NCI-H460 (cell line): ENCODE data around the gene TUBA1C. TPM values are rescaled to one million over a fixed set of nuclear protein-coding genes. Genes with fewer than 3 reads are reported as not detected.
"Not testable (repeated sequence)": the region's sequence is repeated elsewhere in the genome, so short reads cannot be mapped to it uniquely, and the experiment has no call there.

Source experiments
- DNase-seq: peaks from one replicate; pipeline ENCODE4 v3.0.0-alpha.2; 2016; ENCODE audit warnings: low read depth; ENCODE audit errors: extremely low read depth
- total RNA-seq: library from RNA; depleted of rRNA; stranded (reverse); fragments of >200 nt; shearing (Covaris generic); gene quantifications from 2 replicates; pipeline ENCODE4 v1.2.3, GENCODE V29; 2014

Gene TUBA1C
- total RNA-seq, 1 experiment from 2014 or later: 693 TPM

DNA sequence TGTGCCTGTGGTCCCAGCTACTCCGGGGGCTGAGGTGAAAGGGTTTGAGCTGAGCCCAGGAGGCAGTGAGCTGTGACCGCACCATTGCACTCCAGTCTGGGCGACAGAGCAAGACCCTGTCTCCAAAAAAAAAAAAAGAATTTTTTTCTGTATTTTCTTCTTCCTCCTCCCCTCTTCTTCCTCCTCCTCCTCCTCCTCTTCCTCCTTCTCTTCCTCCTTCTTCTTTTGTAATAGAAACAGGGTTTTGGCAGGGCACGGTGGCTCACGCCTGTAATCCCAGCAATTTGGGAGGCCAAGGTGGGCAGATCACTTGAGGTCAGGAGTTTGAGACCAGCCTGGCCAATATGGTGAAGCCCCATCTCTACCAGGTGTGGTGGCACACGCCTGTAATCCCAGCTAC lies 15.7 kb downstream of the TUBA1C start:
- not testable (repeated sequence) for DNase-seq

DNA sequence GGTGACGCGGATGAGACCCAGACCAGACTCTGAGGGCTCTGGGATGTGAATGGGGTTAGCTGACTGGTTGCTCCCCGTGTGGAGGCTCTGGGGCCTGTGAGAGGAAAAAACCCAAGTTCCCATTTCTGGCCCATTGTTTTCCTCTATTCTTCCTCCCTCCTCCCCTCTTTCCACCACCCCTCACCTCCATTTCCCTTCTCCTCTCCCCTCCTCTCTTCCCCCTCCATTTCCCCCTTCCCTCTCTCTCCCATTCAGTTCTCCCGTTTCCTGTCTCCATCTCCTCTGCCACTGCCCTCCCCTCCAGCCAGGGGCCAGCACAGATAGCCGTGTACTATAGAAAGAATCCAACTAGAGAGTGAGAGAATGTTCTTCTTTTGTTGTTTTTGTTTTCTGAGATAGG lies 17.4 kb downstream of the TUBA1C start:
- DNase-seq: no peak

- DNase-seq: not testable (repeated sequence)
Measured at GRCh38 chr12:49282740-49283375, 18.0 kb downstream of the TUBA1C start.

GRCh38 chr12:49283541-49284429 lies 18.9 kb downstream of the TUBA1C start:
- DNase-seq: no peak

GRCh38 chr12:49284672-49285071 lies 19.8 kb downstream of the TUBA1C start:
- DNase-seq: no peak

DNA sequence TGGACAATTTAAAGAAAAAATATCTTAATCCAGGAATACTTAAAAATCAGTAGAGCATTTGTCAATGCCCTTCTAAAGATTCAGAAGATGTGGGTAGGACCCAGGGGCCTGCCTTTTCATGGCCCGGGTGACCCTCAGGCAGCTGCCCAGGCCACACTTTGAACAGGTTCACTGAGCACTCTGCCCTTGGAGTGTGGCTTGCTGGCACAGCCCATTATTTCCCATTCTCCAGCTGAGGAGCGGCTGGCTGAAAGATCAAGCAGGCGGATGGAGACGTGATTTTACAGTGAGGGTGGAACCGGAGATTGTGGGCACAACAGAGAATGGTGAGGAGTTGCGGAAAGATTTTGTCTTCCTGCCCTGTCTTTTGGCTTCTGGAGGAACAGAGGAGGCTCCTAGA lies 23.0 kb downstream of the TUBA1C start:
- no peak for DNase-seq

DNA sequence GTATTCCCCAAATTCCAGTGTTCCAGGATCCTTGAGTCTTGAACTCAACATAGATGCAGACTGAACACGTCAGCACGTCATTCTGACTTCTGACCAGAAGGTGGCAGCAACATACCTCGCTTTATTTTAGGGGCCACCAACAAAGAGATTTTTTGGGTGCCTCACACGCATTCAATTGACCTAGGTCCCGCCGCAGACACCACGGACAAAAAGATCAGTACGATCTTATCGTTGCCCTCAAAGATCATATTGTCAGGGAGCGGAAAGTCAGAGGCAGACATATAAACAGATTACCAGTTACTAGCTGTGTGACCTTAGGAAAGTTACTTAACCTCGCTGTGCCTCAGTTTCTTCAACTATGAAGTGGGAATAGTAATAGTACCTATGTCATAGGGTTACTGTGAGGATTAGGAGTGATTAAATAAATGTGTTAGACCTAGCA lies 23.6 kb downstream of the TUBA1C start:
- peak; percentile 53 for DNase-seq

DNA sequence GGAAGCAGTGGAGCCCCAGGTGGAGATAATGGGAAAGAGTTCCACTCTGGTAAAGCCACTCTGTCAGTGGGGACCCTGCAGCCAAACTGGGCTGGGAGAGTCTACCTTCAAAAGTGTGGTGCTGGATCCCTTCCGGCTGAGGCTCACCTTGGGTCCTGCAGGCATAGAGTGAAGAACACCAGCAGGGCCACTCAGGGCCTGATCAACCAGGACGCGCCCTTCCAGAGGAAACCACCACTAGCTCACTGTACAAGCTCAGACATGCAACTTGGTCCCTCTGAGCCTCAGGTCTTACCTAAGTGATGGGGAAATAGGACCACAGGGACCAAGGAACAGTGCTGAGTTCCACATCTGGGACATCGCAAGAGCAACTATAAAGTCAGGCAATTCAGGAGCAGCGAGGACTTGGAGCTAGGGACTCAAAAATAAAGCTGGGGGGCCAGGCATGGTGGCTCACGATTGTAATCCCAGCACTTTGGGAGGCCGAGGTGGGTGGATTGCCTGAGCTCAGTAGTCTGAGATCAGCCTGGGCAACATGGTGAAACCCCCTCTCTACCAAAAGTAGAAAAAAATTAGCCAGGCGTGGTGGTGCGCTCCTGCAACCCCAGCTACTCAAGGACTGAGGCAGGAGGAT lies 24.2 kb downstream of the TUBA1C start:
- no peak for DNase-seq

GRCh38 chr12:49292729-49293055 lies 27.8 kb downstream of the TUBA1C start:
- no peak for DNase-seq

DNA sequence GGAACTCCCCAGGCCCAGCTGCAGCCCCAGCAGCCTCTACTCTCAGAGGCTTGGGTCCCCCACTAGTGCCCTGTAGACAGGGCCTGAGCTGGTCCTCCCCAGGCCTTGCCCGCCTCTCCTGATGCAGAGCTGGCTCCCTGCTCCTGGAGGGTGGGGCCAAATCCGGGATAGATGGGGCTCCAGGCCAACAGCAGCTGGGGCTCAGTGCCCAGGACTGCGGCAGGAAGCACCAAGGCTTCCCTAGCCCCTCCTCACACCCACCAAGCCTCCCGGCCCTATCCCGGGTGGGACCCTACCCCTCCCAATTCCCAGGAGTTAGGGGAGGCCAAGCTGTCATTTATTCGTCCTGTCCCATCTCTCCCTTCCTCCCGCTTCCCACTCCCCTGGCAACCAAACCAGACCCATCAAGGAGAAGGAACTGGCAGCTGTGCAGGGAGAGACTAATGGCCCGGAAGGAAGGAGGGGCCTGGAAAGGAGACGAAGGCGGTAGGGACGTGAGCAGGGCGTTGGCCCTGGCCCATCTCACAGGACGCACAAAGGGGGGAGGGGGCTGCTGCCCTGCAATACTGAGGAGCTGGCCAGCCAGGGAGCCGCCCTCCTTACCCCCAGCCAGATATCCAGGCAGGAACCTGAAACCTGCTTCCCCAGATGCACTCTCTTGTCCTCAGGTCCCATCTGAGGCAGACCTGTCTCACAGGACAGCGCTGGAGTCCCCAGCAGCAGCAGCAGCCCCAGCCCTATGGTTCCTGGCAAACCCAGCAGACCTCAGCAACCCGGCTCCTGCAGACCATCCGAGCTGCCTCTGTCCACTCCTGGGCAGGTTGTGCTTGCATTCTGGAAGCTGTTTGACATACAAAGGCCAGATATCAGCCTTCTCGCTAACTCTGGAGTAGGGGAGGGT lies 28.4 kb downstream of the TUBA1C start:
- no peak for DNase-seq

DNA sequence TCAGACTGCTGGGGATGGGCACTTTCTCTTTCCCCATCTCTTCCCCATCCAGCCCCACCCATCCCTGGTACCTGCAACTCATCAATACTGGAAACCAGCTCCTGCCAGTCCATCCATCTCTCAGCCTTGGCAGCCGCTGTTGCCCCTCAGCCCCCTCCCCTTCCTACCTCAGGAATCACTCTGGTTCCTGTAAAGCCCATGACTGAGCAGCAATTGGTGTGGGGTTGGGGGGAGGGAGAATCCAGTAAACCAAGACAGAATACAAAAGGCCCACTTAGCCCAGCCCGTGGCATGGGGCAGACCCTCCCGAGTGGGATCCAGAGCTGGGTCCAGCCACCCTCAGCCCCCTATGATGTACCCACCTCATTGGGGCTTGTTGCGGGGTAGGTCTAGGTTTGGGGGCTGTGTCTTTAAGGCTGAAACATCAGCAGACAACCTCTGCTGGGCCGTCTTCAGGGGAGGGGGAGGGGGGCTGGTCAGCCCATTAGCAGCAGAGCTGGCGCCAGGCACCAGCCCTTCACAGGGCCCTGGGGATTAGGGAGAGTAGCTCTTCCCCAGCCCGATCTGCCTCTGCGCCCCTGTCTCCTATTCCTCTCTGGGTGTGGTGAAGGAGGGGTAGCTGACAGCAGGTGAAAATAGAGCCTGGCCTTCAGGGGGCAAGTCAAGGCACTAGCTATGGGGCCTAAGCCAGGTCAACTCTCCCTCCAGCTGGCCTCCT lies 29.4 kb downstream of the TUBA1C start:
- DNase-seq: no peak

DNA sequence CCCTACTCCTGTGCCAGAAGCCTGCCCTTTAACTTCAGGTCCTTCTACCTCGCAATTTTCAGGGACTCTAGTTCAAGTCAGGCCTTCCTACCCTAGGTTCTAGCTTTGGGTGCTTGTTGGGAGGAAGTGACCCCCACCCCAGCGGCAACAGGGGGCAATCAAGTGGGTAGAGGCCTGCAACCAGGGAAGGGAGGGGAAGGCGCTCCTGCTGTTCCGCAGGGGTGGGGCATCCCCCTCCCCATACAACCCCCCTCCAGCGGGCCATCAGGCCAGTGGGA lies 29.9 kb downstream of the TUBA1C start:
- no peak for DNase-seq

GRCh38 chr12:49295082-49295936 lies 30.4 kb downstream of the TUBA1C start, which contains the start of gene PRPH:
TSS of gene PRPH (plus strand) at chr12:49295147. CDS start at chr12:49295201, 54 bp downstream.
- DNase-seq: no peak

DNA sequence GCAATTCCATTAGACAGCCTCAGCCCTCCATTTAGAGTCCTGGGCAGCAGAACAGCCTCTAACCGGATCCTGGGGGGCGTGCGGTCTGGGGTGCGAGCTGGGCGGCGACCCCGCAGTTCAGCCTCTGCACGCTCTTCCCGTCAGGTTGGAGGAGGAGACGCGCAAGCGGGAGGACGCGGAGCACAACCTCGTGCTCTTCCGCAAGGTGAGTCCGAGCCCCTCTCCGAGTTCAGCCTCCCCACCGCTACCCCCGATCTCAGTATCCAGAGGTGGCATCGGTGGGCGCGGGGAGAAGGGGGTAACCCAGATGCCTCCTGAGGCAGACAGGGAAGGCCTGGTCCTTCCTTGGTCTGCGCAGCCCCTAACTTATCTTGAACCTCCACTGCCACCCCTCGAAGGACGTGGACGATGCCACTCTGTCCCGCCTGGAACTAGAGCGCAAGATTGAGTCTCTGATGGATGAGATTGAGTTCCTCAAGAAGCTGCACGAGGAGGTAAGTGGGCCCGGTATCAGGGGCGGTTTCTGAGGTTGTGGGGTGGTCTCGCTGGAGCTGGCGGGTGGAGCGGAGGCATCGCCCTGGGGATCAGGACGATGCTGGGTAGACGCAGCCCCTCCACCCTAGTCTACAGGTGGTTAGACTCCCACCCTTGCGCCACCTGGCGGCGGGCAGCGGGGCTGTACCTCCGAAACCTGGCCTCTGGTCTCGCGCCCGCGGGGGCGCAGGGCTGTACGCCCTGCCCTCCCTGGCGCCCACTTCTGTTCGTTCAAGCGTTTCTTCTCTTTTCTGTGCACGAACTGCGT lies 31.4 kb downstream of the TUBA1C start:
- no peak for DNase-seq

- DNase-seq: peak; percentile 65
Measured at GRCh38 chr12:49296836-49297694, 32.2 kb downstream of the TUBA1C start.

DNA sequence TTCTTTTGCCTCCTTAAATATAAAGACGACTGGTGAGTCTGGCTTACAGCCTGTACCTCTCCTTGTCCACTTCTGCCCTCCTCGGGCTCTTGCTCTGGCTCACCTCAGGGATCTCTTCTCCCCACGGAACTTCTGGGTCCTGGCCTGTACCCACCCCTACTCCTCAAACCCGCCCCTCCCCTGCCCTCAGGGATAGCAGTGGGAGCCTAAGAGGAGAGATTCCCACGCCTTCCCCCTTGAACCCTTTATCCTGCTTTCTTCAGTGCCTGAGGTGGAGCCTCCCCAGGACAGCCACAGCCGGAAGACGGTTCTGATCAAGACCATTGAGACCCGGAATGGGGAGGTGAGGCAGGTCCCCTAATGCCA lies 32.8 kb downstream of the TUBA1C start:
- no peak for DNase-seq

DNA sequence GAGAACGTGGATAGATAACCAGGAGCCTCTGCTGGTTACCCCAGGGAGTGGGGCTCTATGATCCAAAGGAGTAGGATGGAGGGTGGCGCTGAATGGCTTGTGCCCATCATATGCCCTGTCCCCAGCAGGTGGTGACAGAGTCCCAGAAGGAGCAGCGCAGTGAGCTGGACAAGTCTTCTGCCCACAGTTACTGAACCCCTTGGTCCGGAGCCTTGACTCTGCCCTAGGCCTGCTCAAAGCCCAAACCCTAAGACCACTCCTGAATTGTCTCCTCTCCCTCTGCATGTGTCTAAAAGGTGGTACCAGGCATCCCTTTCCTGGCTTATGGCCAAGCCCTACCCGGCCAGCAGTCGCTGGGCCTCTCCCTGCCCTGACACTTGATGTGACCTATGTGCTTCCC lies 33.3 kb downstream of the TUBA1C start:
- no peak for DNase-seq

GRCh38 chr12:49301760-49302159 lies 36.9 kb downstream of the TUBA1C start:
- no peak for DNase-seq
